Stimulated activated effector memory CD8-positive, alpha-beta T cell treated with anti-CD3 and anti-CD28 coated beads, Interleukin-12 subunit alpha, Interleukin-12 subunit beta, amount 100 ng/mL, for 72 hours (primary cell): Measurements from ENCODE around the gene EIF5.

Experiments
- ATAC-seq: fragments of 150-1000 bp; cut with Tn5 transposase; 2 replicates; pipeline ENCODE4 v1.10.0; 2021
- DNase-seq, 2 donors: peaks; one replicate each; pipeline ENCODE4 v3.0.0; 2021 to 2022; ENCODE audit warnings: low spot score in 2 of 2
- H3K27ac Mint-ChIP-seq: one replicate; pipeline ENCODE4 v1.8.0; 2022; ENCODE audit warnings: mild to moderate bottlenecking, mixed read lengths
- H3K36me3 Mint-ChIP-seq: one replicate; pipeline ENCODE4 v1.8.0; 2022; ENCODE audit warnings: mild to moderate bottlenecking, mixed read lengths
- H3K4me1 Mint-ChIP-seq: one replicate; pipeline ENCODE4 v1.8.0; 2022; ENCODE audit warnings: mixed read lengths
- H3K4me3 Mint-ChIP-seq: one replicate; pipeline ENCODE4 v1.8.0; 2022; ENCODE audit warnings: mild to moderate bottlenecking, mixed read lengths
- H3K9me3 Mint-ChIP-seq: one replicate; pipeline ENCODE4 v1.8.0; 2022; ENCODE audit warnings: mixed read lengths

EIF5 gene

DNA sequence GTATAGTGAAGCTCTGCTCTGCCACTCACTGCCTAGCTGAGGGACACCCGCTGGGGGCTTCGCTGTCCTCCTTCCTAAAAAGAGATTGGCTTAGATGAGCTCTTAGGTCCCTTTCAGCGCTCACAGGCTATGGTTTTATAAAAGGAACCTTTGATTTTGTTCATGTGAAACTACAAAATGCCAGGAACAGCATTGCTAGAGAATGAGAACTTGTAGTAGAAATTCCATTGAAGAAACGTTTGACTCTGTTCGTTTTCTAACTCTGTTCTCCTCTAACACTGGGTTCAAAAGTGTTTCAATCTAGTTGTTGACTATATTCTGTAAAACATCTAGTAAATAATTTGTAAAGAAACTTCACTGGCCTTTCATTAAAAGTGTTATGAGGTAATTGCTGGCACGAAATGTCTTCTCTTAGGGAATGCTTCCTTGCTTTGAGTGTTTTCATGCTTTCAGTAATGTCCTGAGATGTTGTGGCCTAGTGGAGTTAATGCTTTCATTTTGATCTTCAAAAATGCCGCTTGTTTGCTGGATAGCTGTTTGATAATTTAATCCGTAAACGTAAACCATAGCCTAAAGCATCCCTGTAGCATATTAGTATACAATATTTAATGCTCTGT lies 52.8 kb downstream of the EIF5 start:
- Mint-ChIP-seq H3K36me3 (peaks cover 23% of the 10 kb centered on the region), H3K4me3 (peak overlapping the region; percentile 92), H3K4me1 (peaks cover 40% of the 10 kb centered on the region), H3K9me3 (no peaks in the 10 kb centered on the region), H3K27ac (peak overlapping the region; percentile 94)
- DNase-seq (no peak), ATAC-seq (no peak)

DNA sequence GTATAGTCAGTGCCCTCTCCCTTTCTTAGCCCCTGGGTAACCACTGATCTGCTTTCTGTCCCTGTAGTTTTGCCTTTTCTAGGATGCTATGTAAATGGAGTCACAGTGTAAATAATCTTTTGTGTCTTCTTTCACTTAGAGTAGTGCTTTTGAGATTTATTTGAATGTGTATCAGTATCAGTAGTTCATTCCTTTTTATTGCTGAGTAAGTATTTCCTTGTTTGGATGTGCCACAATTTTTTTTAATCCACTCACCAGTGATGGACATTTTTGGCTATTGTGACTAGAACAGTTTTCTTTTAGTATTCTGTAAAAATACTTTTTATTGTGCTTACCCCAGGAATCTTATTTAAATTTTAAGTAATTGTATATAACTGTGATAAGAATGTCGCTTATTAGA lies 54.6 kb downstream of the EIF5 start:
- H3K9me3 Mint-ChIP-seq = no peaks in the 10 kb centered on the region
- H3K4me1 Mint-ChIP-seq = peaks cover 27% of the 10 kb centered on the region
- DNase-seq (no peak), ATAC-seq (no peak)
- H3K4me3 Mint-ChIP-seq = peak overlapping the region; percentile 92
- peaks cover 23% of the 10 kb centered on the region for H3K36me3 Mint-ChIP-seq
- H3K27ac Mint-ChIP-seq = no peak overlapping the region

DNA sequence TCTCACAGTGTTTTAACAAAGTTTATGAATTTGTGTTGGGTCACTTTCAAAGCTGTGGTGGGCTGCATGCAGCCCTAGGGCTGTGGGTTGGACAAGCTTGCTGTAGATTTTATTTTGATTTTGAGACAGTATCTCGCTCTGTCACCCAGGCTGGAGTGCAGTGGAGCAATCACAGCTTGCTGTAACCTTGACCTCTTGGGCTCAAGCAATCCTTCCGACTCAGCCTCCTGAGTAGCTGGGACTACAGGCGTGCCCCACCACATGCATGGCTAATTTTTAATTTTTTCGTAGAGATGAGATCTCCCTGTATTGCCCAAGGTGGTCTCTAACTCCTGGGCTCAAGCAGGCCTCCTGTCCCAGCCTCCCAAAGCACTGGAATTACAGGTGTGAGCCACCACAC lies 56.6 kb downstream of the EIF5 start:
- DNase-seq (no peak), ATAC-seq (no peak)
- Mint-ChIP-seq H3K36me3 (peaks cover 18% of the 10 kb centered on the region), H3K4me3 (no peak overlapping the region), H3K27ac (no peak overlapping the region), H3K9me3 (no peaks in the 10 kb centered on the region), H3K4me1 (peaks cover 36% of the 10 kb centered on the region)

DNA sequence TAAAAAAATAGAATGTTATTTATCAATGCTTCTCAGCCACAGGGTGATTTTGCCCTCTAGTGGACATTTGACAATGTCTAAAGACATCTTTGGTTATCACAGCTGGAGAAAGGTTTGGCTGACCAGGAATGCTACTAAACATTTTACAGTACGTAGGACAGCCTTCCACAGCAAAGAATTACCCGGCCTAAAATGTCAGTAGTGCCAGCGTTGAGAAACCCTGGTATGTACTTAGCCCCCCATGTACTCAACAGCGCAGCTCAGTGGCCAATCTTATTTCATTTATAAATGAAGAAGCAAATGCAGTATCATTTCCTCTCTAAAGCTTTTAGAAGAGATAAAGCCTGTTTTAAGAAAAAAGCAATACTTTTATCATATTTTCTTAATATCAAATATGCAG lies 57.0 kb downstream of the EIF5 start:
- Mint-ChIP-seq H3K4me1 (peaks cover 41% of the 10 kb centered on the region), H3K9me3 (no peaks in the 10 kb centered on the region), H3K36me3 (peaks cover 15% of the 10 kb centered on the region), H3K27ac (no peak overlapping the region), H3K4me3 (no peak overlapping the region)
- no peak for DNase-seq
- ATAC-seq = peak; percentile 65

DNA sequence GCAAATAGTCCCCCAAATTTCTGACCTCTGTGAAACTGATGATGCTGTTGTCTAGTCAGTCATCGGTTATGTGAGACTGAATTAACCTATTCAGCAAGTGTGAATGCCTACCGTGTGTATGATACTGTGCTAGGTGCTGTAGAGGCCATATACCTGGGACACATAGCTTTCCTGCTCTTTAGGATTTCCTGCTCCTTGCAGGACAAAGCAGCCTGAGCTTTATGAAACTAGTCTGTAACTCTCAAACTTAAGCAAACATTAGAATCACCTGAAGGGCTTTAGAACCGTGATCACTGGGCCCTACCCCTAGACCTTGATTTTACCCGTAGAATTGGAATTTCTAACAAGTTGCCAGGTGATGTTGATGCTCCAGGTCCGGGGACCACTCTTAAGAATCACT lies 58.1 kb downstream of the EIF5 start:
- DNase-seq (no peak), ATAC-seq (no peak)
- Mint-ChIP-seq H3K27ac (no peak overlapping the region), H3K9me3 (no peaks in the 10 kb centered on the region), H3K36me3 (peaks cover 12% of the 10 kb centered on the region), H3K4me1 (peaks cover 44% of the 10 kb centered on the region), H3K4me3 (no peak overlapping the region)

DNA sequence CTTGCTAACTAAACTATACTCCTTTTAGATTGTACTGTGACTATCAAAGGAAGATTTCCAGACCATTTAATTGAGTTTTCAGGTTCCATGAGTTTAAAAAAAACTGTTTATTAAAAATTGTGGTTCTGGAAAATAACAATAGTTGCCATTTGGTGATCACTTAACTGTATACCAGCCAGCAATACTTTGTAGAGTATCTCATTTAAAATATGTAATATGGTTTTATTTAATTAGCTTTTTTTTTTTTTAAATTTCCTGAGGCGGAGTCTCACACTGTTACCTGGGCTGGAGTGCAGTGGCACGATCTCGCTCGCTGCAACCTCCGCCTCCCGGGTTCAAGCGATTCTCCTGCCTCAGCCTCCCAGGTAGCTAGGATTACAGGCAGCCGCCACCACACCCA lies 58.5 kb downstream of the EIF5 start:
- ATAC-seq (no peak), DNase-seq (no peak)
- H3K4me3 Mint-ChIP-seq = no peak overlapping the region
- no peak overlapping the region for H3K27ac Mint-ChIP-seq
- H3K4me1 Mint-ChIP-seq = peaks cover 44% of the 10 kb centered on the region
- H3K36me3 Mint-ChIP-seq = peaks cover 12% of the 10 kb centered on the region
- H3K9me3 Mint-ChIP-seq = no peaks in the 10 kb centered on the region

DNA sequence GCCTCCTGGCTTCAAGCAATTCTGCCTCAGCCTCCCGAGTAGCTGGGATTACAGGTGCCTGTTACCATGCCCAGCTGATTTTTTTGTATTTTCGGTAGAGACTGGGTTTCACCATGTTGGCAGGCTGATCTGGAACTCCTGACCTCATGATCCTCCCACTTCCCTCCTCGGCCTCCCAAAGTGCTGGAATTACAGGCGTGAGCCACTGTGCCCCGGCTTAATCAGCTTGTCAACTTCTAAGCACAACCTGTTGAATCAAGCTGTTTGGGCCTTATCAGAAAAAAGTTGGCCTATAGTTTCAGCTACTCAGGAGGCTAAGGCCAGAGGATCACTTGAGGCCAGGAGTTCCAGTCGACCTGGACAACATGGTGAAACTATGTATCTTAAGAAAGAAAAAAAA lies 59.0 kb downstream of the EIF5 start:
- H3K4me3 Mint-ChIP-seq = no peak overlapping the region
- H3K4me1 Mint-ChIP-seq = peaks cover 44% of the 10 kb centered on the region
- no peak overlapping the region for H3K27ac Mint-ChIP-seq
- DNase-seq (no peak), ATAC-seq (no peak)
- H3K36me3 Mint-ChIP-seq = peaks cover 9% of the 10 kb centered on the region
- H3K9me3 Mint-ChIP-seq = no peaks in the 10 kb centered on the region

DNA sequence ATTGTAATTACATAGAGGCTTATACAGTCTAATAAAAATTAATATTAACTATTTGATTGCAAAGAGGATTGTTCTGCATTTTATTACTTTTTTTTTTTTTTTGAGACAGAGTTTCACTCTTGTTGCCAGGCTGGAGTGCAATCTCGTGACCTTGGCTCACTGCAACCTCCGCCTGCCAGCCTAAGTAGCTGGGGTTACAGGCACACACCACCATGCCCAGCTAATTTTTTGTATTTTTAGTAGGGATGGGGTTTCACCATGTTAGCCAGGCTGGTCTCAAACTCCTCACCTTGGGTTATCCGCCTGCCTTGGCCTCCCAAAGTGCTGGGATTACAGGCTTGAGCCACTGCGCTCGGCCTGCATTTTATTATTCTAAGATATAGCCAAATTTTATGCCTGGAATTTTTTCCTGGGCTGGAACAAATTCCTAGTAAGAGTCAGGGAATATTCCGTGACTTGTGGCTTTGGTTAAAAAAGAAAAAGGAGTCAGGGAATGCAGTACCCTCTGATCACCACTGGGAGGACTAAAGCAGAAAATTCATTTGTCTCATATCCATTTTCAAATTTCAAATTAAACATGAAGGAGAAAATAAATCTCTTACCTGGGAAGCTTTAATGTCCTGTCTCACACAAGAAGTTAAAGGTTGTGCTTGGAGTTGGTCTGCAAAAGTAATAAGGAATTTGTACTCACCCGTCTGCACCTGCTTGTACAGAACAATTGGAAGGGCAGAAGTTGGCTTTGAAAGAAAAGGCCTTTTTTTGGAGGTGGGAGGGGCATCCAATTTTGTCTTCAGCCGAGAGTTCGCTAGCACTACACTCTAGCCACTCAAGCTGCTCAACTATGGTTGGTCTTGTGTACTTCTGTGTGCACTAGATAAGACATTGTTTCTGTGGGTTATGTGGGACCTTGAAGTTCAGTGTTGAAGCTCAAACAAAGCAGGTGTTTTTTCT lies 59.9 kb downstream of the EIF5 start:
- no peaks in the 10 kb centered on the region for H3K9me3 Mint-ChIP-seq
- DNase-seq (no peak), ATAC-seq (no peak)
- peaks cover 44% of the 10 kb centered on the region for H3K4me1 Mint-ChIP-seq
- H3K4me3 Mint-ChIP-seq = no peak overlapping the region
- no peak overlapping the region for H3K27ac Mint-ChIP-seq
- H3K36me3 Mint-ChIP-seq = peaks cover under 1% of the 10 kb centered on the region
